HepG2 (cell line): ENCODE measurements around the gene VARS2.
"Not testable (repeated sequence)": the region's sequence is repeated elsewhere in the genome, so short reads cannot be mapped to it uniquely, and the experiment has no call there.

Source experiments
- EZH2 ChIP-seq: conservative IDR thresholded peaks from 2 replicates; pipeline ENCODE4 v1.6.1; 2012; ENCODE audit warnings: mild to moderate bottlenecking, low read depth, low read length, moderate library complexity
- MAFF ChIP-seq: IDR thresholded peaks from 2 replicates; pipeline ENCODE4 v1.6.1; 2011; ENCODE audit warnings: low read depth, low read length, improper control_type of control experiment
- MYC ChIP-seq: sonication (generic); formaldehyde crosslinking; IDR thresholded peaks from 2 replicates; pipeline ENCODE4 v1.9.0; 2021; ENCODE audit warnings: missing genetic modification reagents, borderline replicate concordance
- NONO ChIP-seq, 2 experiments: fragments of 450-650 bp in 1 of 2; sonication (generic) in 1 of 2; formaldehyde crosslinking in 1 of 2; IDR thresholded peaks in 1 of 2; conservative IDR thresholded peaks in 1 of 2; 2 replicates each; pipeline versions ENCODE4 v1.6.1 to v1.8.0; 2017 to 2022; ENCODE audit warnings: mild to moderate bottlenecking in 1 of 2, missing genetic modification reagents in 1 of 2, moderate library complexity in 1 of 2
- POLR2A ChIP-seq, 2 experiments: IDR thresholded peaks; 2 replicates each; pipeline ENCODE4 v1.6.1; 2011; ENCODE audit warnings: low read depth in 2 of 2, low read length in 2 of 2, mild to moderate bottlenecking in 1 of 2, moderate library complexity in 1 of 2; ENCODE audit not compliant: insufficient read depth in 1 of 2
- RFX1 ChIP-seq: fragments of 450-650 bp; IDR thresholded peaks from 2 replicates; pipeline ENCODE4 v1.6.1; 2017
- SAFB2 ChIP-seq: sonication (generic); formaldehyde crosslinking; IDR thresholded peaks from 2 replicates; pipeline ENCODE4 v1.5.1; 2020; ENCODE audit warnings: missing genetic modification reagents, low read depth, mild to moderate bottlenecking, borderline replicate concordance
- TARDBP ChIP-seq: sonication (generic); formaldehyde crosslinking; IDR thresholded peaks from 2 replicates; pipeline ENCODE4 v1.8.0; 2022; ENCODE audit warnings: mild to moderate bottlenecking, missing genetic modification reagents
- YY1 ChIP-seq: IDR thresholded peaks from 2 replicates; pipeline ENCODE4 v1.6.1; 2011; ENCODE audit warnings: low read length, low read depth, moderate library complexity, mild to moderate bottlenecking; ENCODE audit not compliant: insufficient read depth, insufficient replicate concordance
- ZNF256 ChIP-seq: sonication (generic); formaldehyde crosslinking; conservative IDR thresholded peaks from 2 replicates; pipeline ENCODE4 v1.4.0; 2020; ENCODE audit warnings: missing genetic modification reagents
- ZNF709 ChIP-seq: sonication (generic); formaldehyde crosslinking; IDR thresholded peaks from 2 replicates; pipeline ENCODE4 v1.5.0; 2020; ENCODE audit warnings: mild to moderate bottlenecking, missing genetic modification reagents
- TF ChIP-seq, protein P1 (sequence below): sonication (generic); formaldehyde crosslinking; IDR thresholded peaks from 2 replicates; pipeline ENCODE4 v1.5.0; 2020; ENCODE audit warnings: mild to moderate bottlenecking, missing genetic modification reagents, moderate library complexity
- TF ChIP-seq, protein P2 (sequence below): IDR thresholded peaks from 2 replicates; pipeline ENCODE4 v1.6.1; 2016
- TF ChIP-seq, protein P3 (sequence below): sonication (generic); formaldehyde crosslinking; IDR thresholded peaks from 2 replicates; pipeline ENCODE4 v1.4.0; 2020; ENCODE audit warnings: missing genetic modification reagents

DNA sequence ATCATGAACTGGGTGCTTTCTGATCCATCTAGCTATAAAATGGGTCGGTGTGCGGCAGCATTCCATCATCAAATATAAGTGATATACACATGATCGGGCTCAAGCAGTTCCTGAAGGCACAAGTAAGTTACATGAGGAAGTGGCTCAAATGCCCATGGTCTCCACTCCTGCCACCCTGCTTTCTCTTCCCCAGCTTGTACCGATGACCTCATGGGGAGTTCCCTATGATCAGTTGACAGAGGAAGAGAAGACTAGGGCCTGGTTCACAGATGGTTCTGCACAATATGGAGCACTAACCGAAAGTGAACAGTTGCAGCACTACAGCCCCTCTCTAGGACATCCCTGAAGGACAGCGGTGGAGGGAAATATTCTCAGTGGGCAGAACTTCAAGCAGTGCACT is 55.1 kb downstream of the VARS2 start:
- TF ChIP-seq RFX1; NONO (IDR thresholded peaks at IDR 0.05); NONO (CRISPR knock-in tag; conservative IDR thresholded peaks at IDR 0.05); MYC (CRISPR knock-in tag); POLR2A (IDR thresholded peaks at IDR 0.05; ENCODE audit: insufficient read depth in 1 of 2, low read depth in 2 of 2, low read length in 2 of 2); EZH2; MAFF; TARDBP (CRISPR knock-in tag); SAFB2; ZNF256 (CRISPR knock-in tag); YY1; ZNF709 (CRISPR knock-in tag): not testable (repeated sequence)
- TF ChIP-seq, protein P1, sequence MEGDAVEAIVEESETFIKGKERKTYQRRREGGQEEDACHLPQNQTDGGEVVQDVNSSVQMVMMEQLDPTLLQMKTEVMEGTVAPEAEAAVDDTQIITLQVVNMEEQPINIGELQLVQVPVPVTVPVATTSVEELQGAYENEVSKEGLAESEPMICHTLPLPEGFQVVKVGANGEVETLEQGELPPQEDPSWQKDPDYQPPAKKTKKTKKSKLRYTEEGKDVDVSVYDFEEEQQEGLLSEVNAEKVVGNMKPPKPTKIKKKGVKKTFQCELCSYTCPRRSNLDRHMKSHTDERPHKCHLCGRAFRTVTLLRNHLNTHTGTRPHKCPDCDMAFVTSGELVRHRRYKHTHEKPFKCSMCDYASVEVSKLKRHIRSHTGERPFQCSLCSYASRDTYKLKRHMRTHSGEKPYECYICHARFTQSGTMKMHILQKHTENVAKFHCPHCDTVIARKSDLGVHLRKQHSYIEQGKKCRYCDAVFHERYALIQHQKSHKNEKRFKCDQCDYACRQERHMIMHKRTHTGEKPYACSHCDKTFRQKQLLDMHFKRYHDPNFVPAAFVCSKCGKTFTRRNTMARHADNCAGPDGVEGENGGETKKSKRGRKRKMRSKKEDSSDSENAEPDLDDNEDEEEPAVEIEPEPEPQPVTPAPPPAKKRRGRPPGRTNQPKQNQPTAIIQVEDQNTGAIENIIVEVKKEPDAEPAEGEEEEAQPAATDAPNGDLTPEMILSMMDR (CRISPR knock-in tag), result not testable (repeated sequence)
- TF ChIP-seq, protein P2, sequence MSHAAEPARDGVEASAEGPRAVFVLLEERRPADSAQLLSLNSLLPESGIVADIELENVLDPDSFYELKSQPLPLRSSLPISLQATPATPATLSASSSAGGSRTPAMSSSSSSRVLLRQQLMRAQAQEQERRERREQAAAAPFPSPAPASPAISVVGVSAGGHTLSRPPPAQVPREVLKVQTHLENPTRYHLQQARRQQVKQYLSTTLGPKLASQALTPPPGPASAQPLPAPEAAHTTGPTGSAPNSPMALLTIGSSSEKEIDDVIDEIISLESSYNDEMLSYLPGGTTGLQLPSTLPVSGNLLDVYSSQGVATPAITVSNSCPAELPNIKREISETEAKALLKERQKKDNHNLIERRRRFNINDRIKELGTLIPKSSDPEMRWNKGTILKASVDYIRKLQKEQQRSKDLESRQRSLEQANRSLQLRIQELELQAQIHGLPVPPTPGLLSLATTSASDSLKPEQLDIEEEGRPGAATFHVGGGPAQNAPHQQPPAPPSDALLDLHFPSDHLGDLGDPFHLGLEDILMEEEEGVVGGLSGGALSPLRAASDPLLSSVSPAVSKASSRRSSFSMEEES (CRISPR knock-in tag), result not testable (repeated sequence)
- TF ChIP-seq, protein P3, sequence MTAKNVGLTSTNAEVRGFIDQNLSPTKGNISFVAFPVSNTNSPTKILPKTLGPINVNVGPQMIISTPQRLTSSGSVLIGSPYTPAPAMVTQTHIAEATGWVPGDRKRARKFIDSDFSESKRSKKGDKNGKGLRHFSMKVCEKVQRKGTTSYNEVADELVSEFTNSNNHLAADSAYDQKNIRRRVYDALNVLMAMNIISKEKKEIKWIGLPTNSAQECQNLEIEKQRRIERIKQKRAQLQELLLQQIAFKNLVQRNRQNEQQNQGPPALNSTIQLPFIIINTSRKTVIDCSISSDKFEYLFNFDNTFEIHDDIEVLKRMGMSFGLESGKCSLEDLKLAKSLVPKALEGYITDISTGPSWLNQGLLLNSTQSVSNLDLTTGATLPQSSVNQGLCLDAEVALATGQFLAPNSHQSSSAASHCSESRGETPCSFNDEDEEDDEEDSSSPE, result not testable (repeated sequence)
